Suprapubic skin (tissue), 4 donors: ENCODE results near the gene KCNG2.

Experiments used
- POLR2A ChIP-seq, 2 donors: fragments of 450-650 bp; IDR thresholded peaks; one replicate each; pipeline ENCODE4 v1.6.1; 2017; ENCODE audit warnings: antibody characterized with exemption in 2 of 2, mild to moderate bottlenecking in 2 of 2, moderate library complexity in 2 of 2
- POLR2AphosphoS5 ChIP-seq, 3 donors: sonication (generic); formaldehyde crosslinking; IDR thresholded peaks; one replicate each; pipeline ENCODE4 v1.6.1; 2017; ENCODE audit warnings: antibody characterized with exemption in 3 of 3
- TF ChIP-seq, protein P1 (sequence below), 2 donors: fragments of 200-600 bp in 1 of 2; fragments of 450-650 bp in 1 of 2; sonication (generic) in 1 of 2; IDR thresholded peaks; one replicate each; pipeline ENCODE4 v1.5.1; 2016 to 2019; ENCODE audit warnings: antibody characterized with exemption in 2 of 2, mild to moderate bottlenecking in 1 of 2, moderate library complexity in 1 of 2

DNA sequence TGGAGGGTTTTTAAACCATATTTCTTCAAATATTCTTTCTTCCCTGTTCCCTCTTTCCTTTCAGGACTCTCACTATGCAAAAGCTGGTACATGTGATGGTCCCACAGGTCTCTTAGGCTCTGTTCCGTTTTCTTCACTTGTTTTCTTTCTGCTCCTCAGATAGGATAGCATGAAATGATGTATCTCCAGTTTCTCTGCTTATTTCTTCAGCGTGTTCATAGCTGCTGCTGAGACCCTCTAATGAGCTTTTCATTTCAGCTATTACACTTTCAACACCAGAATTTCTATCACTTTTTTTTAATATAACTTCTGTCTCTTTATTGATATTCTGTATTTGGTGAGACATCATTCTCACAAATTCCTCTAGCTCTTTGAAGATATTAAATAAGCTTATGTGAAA lies 63.9 kb downstream of the KCNG2 start:
- TF ChIP-seq POLR2AphosphoS5 (IDR thresholded peaks at IDR 0.05) (no peak), POLR2A (IDR thresholded peaks at IDR 0.05) (no peak)
- TF ChIP-seq, protein P1, sequence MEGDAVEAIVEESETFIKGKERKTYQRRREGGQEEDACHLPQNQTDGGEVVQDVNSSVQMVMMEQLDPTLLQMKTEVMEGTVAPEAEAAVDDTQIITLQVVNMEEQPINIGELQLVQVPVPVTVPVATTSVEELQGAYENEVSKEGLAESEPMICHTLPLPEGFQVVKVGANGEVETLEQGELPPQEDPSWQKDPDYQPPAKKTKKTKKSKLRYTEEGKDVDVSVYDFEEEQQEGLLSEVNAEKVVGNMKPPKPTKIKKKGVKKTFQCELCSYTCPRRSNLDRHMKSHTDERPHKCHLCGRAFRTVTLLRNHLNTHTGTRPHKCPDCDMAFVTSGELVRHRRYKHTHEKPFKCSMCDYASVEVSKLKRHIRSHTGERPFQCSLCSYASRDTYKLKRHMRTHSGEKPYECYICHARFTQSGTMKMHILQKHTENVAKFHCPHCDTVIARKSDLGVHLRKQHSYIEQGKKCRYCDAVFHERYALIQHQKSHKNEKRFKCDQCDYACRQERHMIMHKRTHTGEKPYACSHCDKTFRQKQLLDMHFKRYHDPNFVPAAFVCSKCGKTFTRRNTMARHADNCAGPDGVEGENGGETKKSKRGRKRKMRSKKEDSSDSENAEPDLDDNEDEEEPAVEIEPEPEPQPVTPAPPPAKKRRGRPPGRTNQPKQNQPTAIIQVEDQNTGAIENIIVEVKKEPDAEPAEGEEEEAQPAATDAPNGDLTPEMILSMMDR (IDR thresholded peaks at IDR 0.05), result no peak
